Activated CD4-positive, alpha-beta memory T cell treated with anti-CD3 and anti-CD28 coated beads, Interleukin-2, amount 10 ng/mL, durations not matched to agents 7 days and 5 days (primary cell): ENCODE measurements around the gene TNFRSF19. TPM values are rescaled to one million over a fixed set of nuclear protein-coding genes. Genes with fewer than 3 reads are reported as not detected.

ENCODE experiments used
- CTCF ChIA-PET: fragments of 350-600 bp; sonication (Branson Sonifier 250); formaldehyde crosslinking; loops from one replicate; lab custom pipeline; 2021; ENCODE audit warnings: antibody characterized with exemption, inconsistent platforms; lab: Charles Lee
- POLR2A ChIA-PET: fragments of 350-600 bp; sonication (Branson Sonifier 250); formaldehyde crosslinking; loops from one replicate; lab custom pipeline; 2021; ENCODE audit warnings: antibody characterized with exemption; lab: Charles Lee
- DNase-seq: peaks from one replicate; pipeline ENCODE4 v3.0.0-alpha.2; 2020
- H3K27ac Mint-ChIP-seq: one replicate; pipeline ENCODE4 v1.8.0; 2021; ENCODE audit warnings: mild to moderate bottlenecking, mixed read lengths
- H3K27me3 Mint-ChIP-seq: one replicate; pipeline ENCODE4 v1.8.0; 2021; ENCODE audit warnings: mixed read lengths
- H3K36me3 Mint-ChIP-seq: one replicate; pipeline ENCODE4 v1.8.0; 2021; ENCODE audit warnings: low read depth, mixed read lengths
- H3K4me1 Mint-ChIP-seq: one replicate; pipeline ENCODE4 v1.8.0; 2021; ENCODE audit warnings: mixed read lengths
- H3K4me3 Mint-ChIP-seq: one replicate; pipeline ENCODE4 v1.8.0; 2021; ENCODE audit warnings: mild to moderate bottlenecking, mixed read lengths
- H3K9me3 Mint-ChIP-seq: one replicate; pipeline ENCODE4 v1.8.0; 2021; ENCODE audit warnings: mixed read lengths
- total RNA-seq, 2 experiments: library from RNA; stranded (reverse); gene quantifications; one replicate each; pipeline ENCODE4 v1.2.3, GENCODE V29; 2021

The TNFRSF19 gene
- total RNA-seq, 2 experiments from 2014 or later = 0.33 to 0.45 TPM

- H3K4me3 Mint-ChIP-seq = no peak overlapping the region
- peaks cover 65% of the 10 kb centered on the region for H3K27me3 Mint-ChIP-seq
- no peaks in the 10 kb centered on the region for H3K9me3 Mint-ChIP-seq
- no peak overlapping the region for H3K27ac Mint-ChIP-seq
- H3K4me1 Mint-ChIP-seq = no peaks in the 10 kb centered on the region
- ChIA-PET CTCF (no interaction called here), POLR2A (no interaction called here)
- no peaks in the 10 kb centered on the region for H3K36me3 Mint-ChIP-seq
- DNase-seq = no peak
Observed at GRCh38 chr13:23599083-23599925, 29.1 kb downstream of the TNFRSF19 start.

DNA sequence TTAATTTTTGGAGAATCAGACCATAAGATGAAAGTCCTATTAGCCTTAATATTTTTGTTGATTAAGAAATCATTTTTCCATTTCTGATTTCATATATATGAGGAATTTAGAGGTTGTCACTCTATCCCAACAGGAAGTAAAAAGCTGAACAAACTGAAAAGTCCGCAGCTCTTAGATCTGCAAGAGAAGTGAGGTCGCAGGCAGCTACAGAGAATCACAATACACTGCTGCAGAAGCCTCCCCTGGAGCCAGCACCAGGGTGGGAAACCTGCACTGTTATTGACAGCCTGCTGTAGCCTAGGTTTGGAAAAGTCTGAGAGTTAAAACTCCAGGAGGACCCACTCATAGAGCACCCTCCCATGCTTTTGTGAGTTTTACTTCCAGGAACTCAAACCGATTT, 29.9 kb downstream of the TNFRSF19 start:
- Mint-ChIP-seq H3K27me3 (peaks cover 70% of the 10 kb centered on the region), H3K4me3 (no peak overlapping the region), H3K36me3 (no peaks in the 10 kb centered on the region), H3K9me3 (no peaks in the 10 kb centered on the region), H3K4me1 (no peaks in the 10 kb centered on the region), H3K27ac (no peak overlapping the region)
- CTCF ChIA-PET = no interaction called here
- POLR2A ChIA-PET = no interaction called here
- DNase-seq = no peak

DNA sequence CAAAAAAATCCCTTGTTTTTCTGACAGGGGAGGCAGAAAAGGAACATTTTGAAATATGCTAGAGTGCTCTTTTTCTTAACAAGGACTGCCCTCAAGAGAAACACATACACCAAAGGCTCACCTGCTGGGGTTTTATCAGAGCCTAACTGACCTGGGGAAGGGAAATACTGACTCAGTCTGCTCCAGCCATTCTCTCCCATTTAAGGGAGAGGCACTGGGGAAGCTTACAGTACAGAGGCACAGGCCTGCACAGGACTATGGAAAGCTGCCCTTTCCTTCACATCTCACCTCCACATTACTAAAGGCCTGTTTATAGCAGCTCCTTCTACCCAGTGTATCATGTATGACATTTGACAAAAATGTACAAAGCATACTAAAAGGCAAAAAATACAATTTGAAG, 30.3 kb downstream of the TNFRSF19 start:
- H3K27ac Mint-ChIP-seq = no peak overlapping the region
- ChIA-PET CTCF (no interaction called here), POLR2A (no interaction called here)
- H3K4me3 Mint-ChIP-seq = no peak overlapping the region
- no peak for DNase-seq
- H3K27me3 Mint-ChIP-seq = peaks cover 70% of the 10 kb centered on the region
- no peaks in the 10 kb centered on the region for H3K9me3 Mint-ChIP-seq
- no peaks in the 10 kb centered on the region for H3K4me1 Mint-ChIP-seq
- H3K36me3 Mint-ChIP-seq = no peaks in the 10 kb centered on the region

DNA sequence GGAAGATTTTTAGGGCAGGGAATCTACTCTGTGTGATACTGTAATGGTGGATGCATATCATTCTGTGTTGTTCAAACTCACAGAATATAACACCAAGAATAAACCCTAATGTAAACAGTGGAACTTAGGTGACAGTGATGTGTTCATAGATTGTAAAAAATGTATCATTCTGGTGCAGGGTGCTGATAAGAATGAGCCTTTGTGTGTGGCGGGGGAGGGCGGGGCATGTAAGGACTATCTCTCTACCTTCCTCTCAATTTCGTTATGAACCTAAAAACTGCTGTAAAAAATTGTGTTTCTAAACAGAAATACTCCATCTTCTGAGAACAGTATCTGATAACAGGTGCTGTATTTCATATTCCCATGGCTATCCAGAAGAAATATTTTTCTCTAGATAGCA, 35.6 kb downstream of the TNFRSF19 start:
- peaks cover 45% of the 10 kb centered on the region for H3K27me3 Mint-ChIP-seq
- ChIA-PET POLR2A (no interaction called here), CTCF (no interaction called here)
- H3K9me3 Mint-ChIP-seq = no peaks in the 10 kb centered on the region
- no peak overlapping the region for H3K27ac Mint-ChIP-seq
- peaks cover 9% of the 10 kb centered on the region for H3K4me1 Mint-ChIP-seq
- no peaks in the 10 kb centered on the region for H3K36me3 Mint-ChIP-seq
- H3K4me3 Mint-ChIP-seq = no peak overlapping the region
- no peak for DNase-seq

- no peak overlapping the region for H3K27ac Mint-ChIP-seq
Observed at GRCh38 chr13:23608138-23608537, 37.9 kb downstream of the TNFRSF19 start.

DNA sequence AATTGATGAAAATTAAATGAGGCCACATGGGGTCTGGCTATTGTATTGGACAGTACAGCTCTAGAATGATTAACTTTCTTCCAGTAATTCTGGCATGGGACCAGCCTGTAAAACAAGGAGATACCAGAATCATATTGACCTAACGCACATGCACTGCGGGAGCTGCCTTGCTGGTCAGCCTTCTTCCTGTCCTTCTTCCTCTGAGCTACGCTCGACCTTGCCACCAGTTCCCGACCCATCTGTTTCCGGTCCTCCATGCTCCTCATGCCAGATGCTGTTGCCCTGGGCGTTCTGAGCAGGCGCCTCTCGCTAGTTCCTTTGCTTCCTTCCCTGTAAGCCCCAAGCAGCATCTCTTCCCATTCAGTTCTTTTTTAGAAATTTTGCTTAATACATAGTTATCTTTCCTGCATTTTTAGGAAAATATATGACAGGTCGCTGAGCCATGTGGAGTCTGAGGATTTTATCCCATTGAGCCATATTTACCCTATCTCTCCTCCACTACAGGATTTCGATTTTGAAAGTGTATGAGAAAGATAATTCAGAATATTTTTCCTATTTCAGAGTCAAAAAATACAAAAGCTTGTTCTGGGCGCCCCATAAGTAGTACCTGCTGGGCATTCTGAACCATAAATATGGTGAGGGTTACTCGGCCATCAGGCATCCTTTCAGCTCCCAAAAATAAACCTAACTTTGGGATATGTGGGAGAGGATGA, 38.6 kb downstream of the TNFRSF19 start:
- DNase-seq = no peak
- Mint-ChIP-seq H3K27me3 (peaks cover 33% of the 10 kb centered on the region), H3K36me3 (no peaks in the 10 kb centered on the region), H3K9me3 (no peaks in the 10 kb centered on the region), H3K27ac (no peak overlapping the region), H3K4me1 (peaks cover 9% of the 10 kb centered on the region), H3K4me3 (no peak overlapping the region)
- CTCF ChIA-PET = no interaction called here
- POLR2A ChIA-PET = interaction anchor here (1.5 kb wide), 1 partner anchor 13 kb away, joined by 3 read pairs; no protein-coding TSS in a partner anchor

More at GRCh38 chr13:23608138-23608537, 37.9 kb downstream of the TNFRSF19 start:
- no peaks in the 10 kb centered on the region for H3K36me3 Mint-ChIP-seq
- H3K4me1 Mint-ChIP-seq = peaks cover 9% of the 10 kb centered on the region
- no peak for DNase-seq
- H3K4me3 Mint-ChIP-seq = no peak overlapping the region
- ChIA-PET CTCF (no interaction called here), POLR2A (no interaction called here)
- peaks cover 34% of the 10 kb centered on the region for H3K27me3 Mint-ChIP-seq
- no peaks in the 10 kb centered on the region for H3K9me3 Mint-ChIP-seq

DNA sequence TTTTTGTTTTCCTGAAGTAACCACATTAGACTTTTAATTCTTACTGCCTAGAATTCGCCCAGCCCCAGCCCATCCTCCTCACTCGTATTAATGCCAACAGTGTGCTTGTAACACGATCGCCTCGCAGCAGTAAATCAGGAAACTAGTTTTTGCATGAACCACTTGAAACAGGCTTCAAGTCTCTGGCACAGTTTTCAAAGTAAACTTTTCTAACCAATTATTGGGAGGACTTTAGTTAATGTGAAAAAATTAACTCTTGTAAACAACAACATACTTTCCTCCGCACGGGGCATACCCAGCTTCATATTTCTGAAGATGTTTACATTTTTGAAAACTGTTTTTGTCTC, 39.2 kb downstream of the TNFRSF19 start:
- POLR2A ChIA-PET = interaction anchor here (1.5 kb wide), 1 partner anchor 12 kb away, joined by 3 read pairs; no protein-coding TSS in a partner anchor
- H3K4me1 Mint-ChIP-seq = peaks cover 9% of the 10 kb centered on the region
- no peak overlapping the region for H3K27ac Mint-ChIP-seq
- DNase-seq = no peak
- H3K4me3 Mint-ChIP-seq = no peak overlapping the region
- CTCF ChIA-PET = no interaction called here
- no peaks in the 10 kb centered on the region for H3K36me3 Mint-ChIP-seq
- no peaks in the 10 kb centered on the region for H3K9me3 Mint-ChIP-seq
- H3K27me3 Mint-ChIP-seq = peaks cover 31% of the 10 kb centered on the region

DNA sequence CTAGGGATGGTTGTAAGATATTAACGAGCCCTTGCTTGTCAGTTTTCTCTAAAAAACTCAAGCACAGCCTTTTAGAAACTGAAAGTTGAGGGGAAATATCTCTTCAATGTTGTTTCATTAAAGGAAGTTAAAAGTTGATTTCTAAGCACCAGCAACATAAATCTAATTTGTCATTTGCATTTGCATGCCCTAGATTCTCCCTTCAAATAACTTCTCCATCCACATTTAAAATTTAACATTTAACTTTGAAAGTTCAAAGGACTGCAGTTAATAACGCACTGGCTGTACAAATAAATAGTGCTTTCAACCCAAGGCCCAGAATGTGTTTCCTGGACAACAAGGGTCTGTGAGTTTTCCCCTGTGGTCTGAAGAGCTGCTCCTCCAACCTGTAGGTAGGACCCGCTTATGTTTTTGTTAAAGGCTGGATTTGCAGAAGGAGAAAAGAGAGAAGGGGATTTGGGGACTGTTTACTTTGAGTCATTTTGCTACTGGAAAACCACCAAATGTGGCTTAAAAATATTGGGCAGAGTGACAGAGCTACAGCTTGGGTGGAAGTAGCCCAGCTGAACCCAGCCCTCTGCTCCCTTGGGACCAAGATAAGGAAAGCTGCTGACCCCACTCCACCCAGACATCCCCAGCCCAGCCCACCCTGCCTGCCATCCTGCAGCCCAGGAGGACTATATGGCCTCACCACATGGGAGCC, 39.8 kb downstream of the TNFRSF19 start:
- Mint-ChIP-seq H3K27me3 (peaks cover 28% of the 10 kb centered on the region), H3K27ac (no peak overlapping the region), H3K4me3 (no peak overlapping the region), H3K9me3 (no peaks in the 10 kb centered on the region), H3K4me1 (peaks cover 9% of the 10 kb centered on the region), H3K36me3 (no peaks in the 10 kb centered on the region)
- POLR2A ChIA-PET = interaction anchor here (1.5 kb wide), 1 partner anchor 12 kb away, joined by 3 read pairs; no protein-coding TSS in a partner anchor
- CTCF ChIA-PET = no interaction called here
- no peak for DNase-seq

GRCh38 chr13:23610966-23611491, 40.8 kb downstream of the TNFRSF19 start:
- H3K4me3 Mint-ChIP-seq = no peak overlapping the region
- peaks cover 9% of the 10 kb centered on the region for H3K4me1 Mint-ChIP-seq
- H3K27me3 Mint-ChIP-seq = peaks cover 24% of the 10 kb centered on the region
- no peaks in the 10 kb centered on the region for H3K9me3 Mint-ChIP-seq
- no peak for DNase-seq
- no peak overlapping the region for H3K27ac Mint-ChIP-seq
- ChIA-PET POLR2A (no interaction called here), CTCF (no interaction called here)
- no peaks in the 10 kb centered on the region for H3K36me3 Mint-ChIP-seq

GRCh38 chr13:23612182-23612581, 42.0 kb downstream of the TNFRSF19 start:
- DNase-seq = no peak
- Mint-ChIP-seq H3K36me3 (no peaks in the 10 kb centered on the region), H3K9me3 (no peaks in the 10 kb centered on the region), H3K27me3 (peaks cover 27% of the 10 kb centered on the region), H3K4me1 (peaks cover 9% of the 10 kb centered on the region), H3K4me3 (no peak overlapping the region), H3K27ac (no peak overlapping the region)
- ChIA-PET POLR2A (no interaction called here), CTCF (no interaction called here)

GRCh38 chr13:23612731-23613130, 42.5 kb downstream of the TNFRSF19 start:
- no peak overlapping the region for H3K4me3 Mint-ChIP-seq

GRCh38 chr13:23613596-23613995, 43.4 kb downstream of the TNFRSF19 start:
- Mint-ChIP-seq H3K27ac (no peak overlapping the region), H3K4me1 (peaks cover 9% of the 10 kb centered on the region), H3K4me3 (no peak overlapping the region), H3K36me3 (no peaks in the 10 kb centered on the region), H3K27me3 (peaks cover 30% of the 10 kb centered on the region), H3K9me3 (no peaks in the 10 kb centered on the region)
- ChIA-PET CTCF (no interaction called here), POLR2A (no interaction called here)
- DNase-seq = no peak

More at GRCh38 chr13:23612731-23613130, 42.5 kb downstream of the TNFRSF19 start:
- Mint-ChIP-seq H3K27ac (no peak overlapping the region), H3K27me3 (peaks cover 30% of the 10 kb centered on the region), H3K9me3 (no peaks in the 10 kb centered on the region), H3K36me3 (no peaks in the 10 kb centered on the region), H3K4me1 (peaks cover 9% of the 10 kb centered on the region)
- POLR2A ChIA-PET = no interaction called here
- DNase-seq = no peak
- CTCF ChIA-PET = no interaction called here
